OCI-LY1 (cell line): ENCODE measurements around the gene RPGRIP1L.

ENCODE experiments used
- H2AFZ ChIP-seq: fragments of 200-600 bp; sonication (generic), shearing (Covaris generic); 2 replicates; pipeline ENCODE4 v1.6.0; 2014; ENCODE audit warnings: antibody characterized with exemption, mild to moderate bottlenecking, low read length
- H3F3A ChIP-seq: fragments of 200-600 bp; sonication (generic), shearing (Covaris generic); 2 replicates; pipeline ENCODE4 v1.6.0; 2014; ENCODE audit warnings: mild to moderate bottlenecking, antibody characterized with exemption, low read length, moderate library complexity; ENCODE audit not compliant: insufficient read depth
- H3K27ac ChIP-seq: fragments of 200-600 bp; sonication (generic); 2 replicates; pipeline ENCODE4 v1.5.1; 2014; ENCODE audit warnings: low read length, mixed run types, mild to moderate bottlenecking, low read depth; ENCODE audit not compliant: poor library complexity, severe bottlenecking
- H3K27me3 ChIP-seq: fragments of 200-600 bp; sonication (generic); 2 replicates; pipeline ENCODE4 v1.6.0; 2014; ENCODE audit warnings: antibody characterized with exemption, mild to moderate bottlenecking, low read length, moderate library complexity; ENCODE audit not compliant: insufficient read depth
- H3K36me3 ChIP-seq: fragments of 200-600 bp; sonication (generic); 2 replicates; pipeline ENCODE4 v1.6.1; 2014; ENCODE audit warnings: mild to moderate bottlenecking, antibody characterized with exemption, low read length, moderate library complexity, mixed read lengths; ENCODE audit not compliant: insufficient read depth
- H3K4me1 ChIP-seq: fragments of 200-600 bp; sonication (generic); 2 replicates; pipeline ENCODE4 v1.5.1; 2014; ENCODE audit warnings: mild to moderate bottlenecking, low read length, moderate library complexity; ENCODE audit not compliant: insufficient read depth, severe bottlenecking
- H3K4me2 ChIP-seq: fragments of 200-600 bp; sonication (generic), shearing (Covaris generic); 2 replicates; pipeline ENCODE4 v1.6.1; 2014; ENCODE audit warnings: low read length
- H3K4me3 ChIP-seq: fragments of 200-600 bp; sonication (generic); 2 replicates; pipeline ENCODE4 v1.5.1; 2014; ENCODE audit warnings: low read length, low read depth, mild to moderate bottlenecking, mixed read lengths; ENCODE audit not compliant: poor library complexity, severe bottlenecking
- H3K79me2 ChIP-seq: fragments of 200-600 bp; shearing (Covaris generic); 2 replicates; pipeline ENCODE4 v1.6.1; 2016; ENCODE audit warnings: mixed run types, low read length, mixed read lengths; ENCODE audit not compliant: insufficient read depth
- H3K9ac ChIP-seq: fragments of 200-600 bp; sonication (generic), shearing (Covaris generic); 2 replicates; pipeline ENCODE4 v1.6.1; 2014; ENCODE audit warnings: mild to moderate bottlenecking, low read length, mixed read lengths
- H3K9me2 ChIP-seq: fragments of 200-600 bp; sonication (generic), shearing (Covaris generic); 2 replicates; pipeline ENCODE4 v1.6.1; 2014; ENCODE audit warnings: low read depth, mild to moderate bottlenecking, low read length, mixed read lengths
- H3K9me3 ChIP-seq: fragments of 200-600 bp; shearing (Covaris generic); 2 replicates; pipeline ENCODE4 v1.6.1; 2014; ENCODE audit warnings: low read length, mixed read lengths
- H4K20me1 ChIP-seq: fragments of 200-600 bp; sonication (generic), shearing (Covaris generic); 2 replicates; pipeline ENCODE4 v1.6.0; 2016; ENCODE audit warnings: mild to moderate bottlenecking, low read length; ENCODE audit not compliant: insufficient read depth
- CTCF ChIP-seq: fragments of 200-600 bp; sonication (generic), shearing (Covaris generic); IDR thresholded peaks from 2 replicates; pipeline ENCODE4 v1.5.1; 2017; ENCODE audit warnings: mild to moderate bottlenecking, antibody characterized with exemption, low read length, moderate library complexity, mixed read lengths
- EZH2 ChIP-seq: fragments of 200-600 bp; sonication (generic), shearing (Covaris generic); IDR thresholded peaks from 2 replicates; pipeline ENCODE4 v1.8.0; 2017; ENCODE audit warnings: borderline replicate concordance, mixed run types, mild to moderate bottlenecking, antibody characterized with exemption, low read length, moderate library complexity, mixed read lengths

RPGRIP1L gene

GRCh38 chr16:53588081-53588648, 115.5 kb downstream of the RPGRIP1L start:
- Histone ChIP-seq H3K36me3 (no peaks in the 10 kb centered on the region), H3K9me3 (no peaks in the 10 kb centered on the region), H3K79me2 (no peaks in the 10 kb centered on the region), H3K9me2 (no peaks in the 10 kb centered on the region), H4K20me1 (no peaks in the 10 kb centered on the region), H3K27ac (no peak overlapping the region), H3K4me1 (no peaks in the 10 kb centered on the region), H3K4me2 (no peak overlapping the region), H2AFZ (no peak overlapping the region), H3K9ac (no peak overlapping the region), H3K27me3 (no peaks in the 10 kb centered on the region), H3F3A (no peaks in the 10 kb centered on the region), H3K4me3 (no peak overlapping the region)
- TF ChIP-seq EZH2 (no peak), CTCF (no peak)

- Histone ChIP-seq H4K20me1 (no peaks in the 10 kb centered on the region), H3K9me3 (no peaks in the 10 kb centered on the region), H3K79me2 (no peaks in the 10 kb centered on the region), H3K4me1 (no peaks in the 10 kb centered on the region), H3F3A (no peaks in the 10 kb centered on the region), H3K9me2 (no peaks in the 10 kb centered on the region), H3K4me2 (no peak overlapping the region), H3K36me3 (no peaks in the 10 kb centered on the region), H3K4me3 (no peak overlapping the region), H3K27ac (no peak overlapping the region), H3K27me3 (no peaks in the 10 kb centered on the region), H3K9ac (no peak overlapping the region), H2AFZ (no peak overlapping the region)
- no peak for TF ChIP-seq CTCF
- no peak for TF ChIP-seq EZH2
Observed at GRCh38 chr16:53583401-53583800, 120.3 kb downstream of the RPGRIP1L start.

- no peaks in the 10 kb centered on the region for H3K9me2 ChIP-seq
- H3K27me3 ChIP-seq, result no peaks in the 10 kb centered on the region
- H3K79me2 ChIP-seq, result no peaks in the 10 kb centered on the region
- H2AFZ ChIP-seq, result no peak overlapping the region
- H4K20me1 ChIP-seq, result no peaks in the 10 kb centered on the region
- H3K4me3 ChIP-seq, result no peak overlapping the region
- H3K4me2 ChIP-seq, result no peak overlapping the region
- no peaks in the 10 kb centered on the region for H3K4me1 ChIP-seq
- no peak overlapping the region for H3K27ac ChIP-seq
- no peak overlapping the region for H3K9ac ChIP-seq
- H3K36me3 ChIP-seq, result no peaks in the 10 kb centered on the region
- TF ChIP-seq EZH2 (no peak), CTCF (no peak)
- no peaks in the 10 kb centered on the region for H3F3A ChIP-seq
- H3K9me3 ChIP-seq, result no peaks in the 10 kb centered on the region
Observed at GRCh38 chr16:53581784-53582183, 121.9 kb downstream of the RPGRIP1L start.
